ENCODE measurements around the gene SPTLC3.

DNA sequence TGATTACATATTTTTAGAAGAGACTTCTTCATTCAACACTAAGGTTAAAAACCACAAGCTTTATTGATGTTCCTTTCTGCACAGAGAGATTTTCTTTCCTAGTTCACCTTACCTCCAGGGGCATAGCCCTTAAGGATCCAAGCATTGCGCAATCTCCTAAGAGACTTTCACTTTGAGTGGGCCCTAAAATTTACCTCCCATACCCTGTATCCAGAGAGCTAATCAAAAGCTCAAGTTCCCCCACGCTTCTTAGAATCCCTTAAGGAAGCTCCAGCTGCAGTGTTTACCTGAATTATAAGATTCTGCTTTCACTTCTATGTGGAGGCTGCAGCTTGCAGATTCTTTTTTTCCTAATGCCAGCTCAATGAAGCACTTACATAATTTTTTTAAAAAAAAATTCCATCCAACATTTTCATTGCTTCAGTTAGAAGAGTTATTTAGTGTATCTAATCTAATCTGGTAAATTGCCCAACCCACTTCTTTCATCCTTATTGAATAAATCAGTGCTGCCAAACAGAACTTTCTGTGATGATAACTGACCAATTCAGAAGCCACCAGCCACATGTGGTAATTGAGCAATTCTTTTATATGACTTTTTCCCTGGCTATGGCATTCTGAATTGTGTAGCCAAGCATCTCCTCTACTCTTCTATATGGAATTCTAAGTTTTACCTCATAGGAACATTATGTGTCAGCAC lies 24.6 kb upstream of the SPTLC3 start:
- TF ChIP-seq, protein P1, sequence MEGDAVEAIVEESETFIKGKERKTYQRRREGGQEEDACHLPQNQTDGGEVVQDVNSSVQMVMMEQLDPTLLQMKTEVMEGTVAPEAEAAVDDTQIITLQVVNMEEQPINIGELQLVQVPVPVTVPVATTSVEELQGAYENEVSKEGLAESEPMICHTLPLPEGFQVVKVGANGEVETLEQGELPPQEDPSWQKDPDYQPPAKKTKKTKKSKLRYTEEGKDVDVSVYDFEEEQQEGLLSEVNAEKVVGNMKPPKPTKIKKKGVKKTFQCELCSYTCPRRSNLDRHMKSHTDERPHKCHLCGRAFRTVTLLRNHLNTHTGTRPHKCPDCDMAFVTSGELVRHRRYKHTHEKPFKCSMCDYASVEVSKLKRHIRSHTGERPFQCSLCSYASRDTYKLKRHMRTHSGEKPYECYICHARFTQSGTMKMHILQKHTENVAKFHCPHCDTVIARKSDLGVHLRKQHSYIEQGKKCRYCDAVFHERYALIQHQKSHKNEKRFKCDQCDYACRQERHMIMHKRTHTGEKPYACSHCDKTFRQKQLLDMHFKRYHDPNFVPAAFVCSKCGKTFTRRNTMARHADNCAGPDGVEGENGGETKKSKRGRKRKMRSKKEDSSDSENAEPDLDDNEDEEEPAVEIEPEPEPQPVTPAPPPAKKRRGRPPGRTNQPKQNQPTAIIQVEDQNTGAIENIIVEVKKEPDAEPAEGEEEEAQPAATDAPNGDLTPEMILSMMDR (IDR thresholded peaks at IDR 0.05) = no peak
- TF ChIP-seq POLR2AphosphoS5 (IDR thresholded peaks at IDR 0.05) (no peak), POLR2A (IDR thresholded peaks at IDR 0.05) (no peak)

All from prostate gland (tissue), 2 donors.